IMR-90 (cell line): Measurements from ENCODE around the gene VGLL2. TPM values are rescaled to one million over a fixed set of nuclear protein-coding genes. Genes with fewer than 3 reads are reported as not detected.

ENCODE experiments used
- ATAC-seq: fragments of 200-7000 bp; cut with Tn5 transposase; 2 replicates; pipeline ENCODE4 v1.9.1; 2020; ENCODE audit warnings: low read depth, mild to moderate bottlenecking, moderate library complexity
- BruUV-seq: library from RNA; stranded (reverse); fragments of 400-500 nt; replicated peaks from 2 replicates; lab custom pipeline; 2021; lab: Mats Ljungman, UMichigan
- CTCF ChIA-PET: fragments of 300-600 bp; formaldehyde crosslinking; extraction: SDS; loops from one replicate; lab custom pipeline; 2021; ENCODE audit warnings: antibody characterized with exemption; lab: Yijun Ruan, JAX
- POLR2A ChIA-PET: fragments of 300-600 bp; sonication (Branson Sonifier 250); formaldehyde crosslinking; loops from one replicate; lab custom pipeline; 2022; ENCODE audit warnings: antibody characterized with exemption; ENCODE audit not compliant: unreplicated experiment; lab: Charles Lee
- DNase-seq: peaks from one replicate; pipeline ENCODE4 v3.0.0; 2013
- H2AFZ ChIP-seq: replicated peaks from 2 replicates; pipeline ENCODE3; 2013; ENCODE audit warnings: low read length, mild to moderate bottlenecking; ENCODE audit not compliant: poor library complexity
- H2AK5ac ChIP-seq: 2 replicates; pipeline ENCODE4 v1.6.1; 2013; ENCODE audit warnings: low read depth, low read length, inconsistent platforms
- H2AK9ac ChIP-seq: replicated peaks from 2 replicates; pipeline ENCODE3; 2013; ENCODE audit warnings: mild to moderate bottlenecking, low read depth, low read length, moderate library complexity; ENCODE audit not compliant: poor library complexity
- H2BK120ac ChIP-seq: 2 replicates; pipeline ENCODE4 v1.6.1; 2013; ENCODE audit warnings: low read depth, low read length, inconsistent platforms
- H2BK15ac ChIP-seq: 3 replicates; pipeline ENCODE4 v1.6.1; 2013; ENCODE audit warnings: low read depth, low read length, inconsistent platforms
- H2BK20ac ChIP-seq: 2 replicates; pipeline ENCODE4 v1.6.1; 2013; ENCODE audit warnings: low read depth, mild to moderate bottlenecking, inconsistent platforms, low read length, moderate library complexity
- H2BK5ac ChIP-seq: 2 replicates; pipeline ENCODE4 v1.6.1; 2013; ENCODE audit warnings: mild to moderate bottlenecking, low read depth, low read length, inconsistent platforms; ENCODE audit not compliant: poor library complexity, severe bottlenecking
- H3K14ac ChIP-seq: replicated peaks from 2 replicates; pipeline ENCODE4 v1.6.1; 2013; ENCODE audit warnings: low read depth, low read length, inconsistent platforms
- H3K18ac ChIP-seq: 2 replicates; pipeline ENCODE4 v1.6.1; 2013; ENCODE audit warnings: low read depth, low read length, control low read depth
- H3K23ac ChIP-seq: 2 replicates; pipeline ENCODE4 v1.6.1; 2013; ENCODE audit warnings: low read depth, low read length, inconsistent platforms
- H3K27ac ChIP-seq: 2 replicates; pipeline ENCODE4 v1.5.1; 2013; ENCODE audit warnings: mild to moderate bottlenecking, control low read depth, low read length; ENCODE audit not compliant: insufficient read depth
- H3K27me3 ChIP-seq: 2 replicates; pipeline ENCODE4 v1.6.1; 2013; ENCODE audit warnings: low read length; ENCODE audit not compliant: control insufficient read depth, insufficient read depth
- H3K36me3 ChIP-seq: 2 replicates; pipeline ENCODE4 v1.6.1; 2013; ENCODE audit warnings: low read length, mixed read lengths; ENCODE audit not compliant: control insufficient read depth, insufficient read depth
- H3K4ac ChIP-seq: 2 replicates; pipeline ENCODE4 v1.6.1; 2013; ENCODE audit warnings: low read depth, low read length, inconsistent platforms
- H3K4me1 ChIP-seq: 2 replicates; pipeline ENCODE4 v1.6.1; 2013; ENCODE audit warnings: low read length, mixed read lengths; ENCODE audit not compliant: control insufficient read depth, insufficient read depth
- H3K4me2 ChIP-seq: 2 replicates; pipeline ENCODE4 v1.6.1; 2013; ENCODE audit warnings: low read depth, mild to moderate bottlenecking, control low read depth, low read length, moderate library complexity
- H3K4me3 ChIP-seq: 2 replicates; pipeline ENCODE4 v1.5.1; 2013; ENCODE audit warnings: low read depth, mild to moderate bottlenecking, control low read depth, low read length, moderate library complexity; ENCODE audit not compliant: insufficient read depth
- H3K56ac ChIP-seq: 2 replicates; pipeline ENCODE4 v1.6.1; 2013; ENCODE audit warnings: low read length, inconsistent platforms; ENCODE audit not compliant: insufficient read depth; ENCODE audit errors: extremely low read depth
- H3K79me1 ChIP-seq, 2 experiments: 2 replicates each; pipeline ENCODE4 v1.6.1; 2013; ENCODE audit warnings: low read length in 2 of 2, inconsistent platforms in 1 of 2, low read depth in 1 of 2
- H3K9ac ChIP-seq: 2 replicates; pipeline ENCODE4 v1.6.1; 2013; ENCODE audit warnings: low read depth, low read length, control low read depth
- H3K9me1 ChIP-seq: 2 replicates; pipeline ENCODE4 v1.6.1; 2013; ENCODE audit warnings: low read length, inconsistent platforms; ENCODE audit not compliant: insufficient read depth
- H3K9me3 ChIP-seq: 2 replicates; pipeline ENCODE4 v1.6.1; 2013; ENCODE audit warnings: low read length; ENCODE audit not compliant: control insufficient read depth, insufficient read depth
- H4K20me1 ChIP-seq: 2 replicates; pipeline ENCODE4 v1.6.1; 2013; ENCODE audit warnings: low read length, inconsistent platforms; ENCODE audit not compliant: insufficient read depth
- H4K5ac ChIP-seq: 2 replicates; pipeline ENCODE4 v1.6.1; 2013; ENCODE audit warnings: mild to moderate bottlenecking, low read depth, low read length, control low read depth
- H4K8ac ChIP-seq, 2 experiments: 2 replicates each; pipeline ENCODE4 v1.6.1; 2013; ENCODE audit warnings: low read depth in 2 of 2, low read length in 2 of 2, control low read depth in 1 of 2, inconsistent platforms in 1 of 2
- H4K91ac ChIP-seq: 2 replicates; pipeline ENCODE4 v1.6.1; 2013; ENCODE audit warnings: low read depth, low read length, inconsistent platforms; ENCODE audit not compliant: insufficient read depth
- BHLHE40 ChIP-seq: fragments of 150-350 bp; IDR thresholded peaks from 2 replicates; pipeline ENCODE4 v1.6.1; 2016; ENCODE audit warnings: mild to moderate bottlenecking, low read depth, low read length
- CEBPB ChIP-seq: IDR thresholded peaks from 2 replicates; pipeline ENCODE4 v1.6.1; 2012; ENCODE audit warnings: low read depth, low read length, improper control_type of control experiment
- CHD1 ChIP-seq: IDR thresholded peaks from 2 replicates; pipeline ENCODE4 v1.6.1; 2012; ENCODE audit warnings: low read depth, low read length, improper control_type of control experiment
- CTCF ChIP-seq: conservative IDR thresholded peaks from 2 replicates; pipeline ENCODE4 v1.5.1; 2012; ENCODE audit warnings: mild to moderate bottlenecking, low read depth, low read length, improper control_type of control experiment
- FOS ChIP-seq: fragments of 150-350 bp; IDR thresholded peaks from 2 replicates; pipeline ENCODE4 v1.6.1; 2016; ENCODE audit warnings: low read depth, low read length
- MAFK ChIP-seq: IDR thresholded peaks from 2 replicates; pipeline ENCODE4 v1.6.1; 2012; ENCODE audit warnings: low read depth, low read length, improper control_type of control experiment
- MAZ ChIP-seq: IDR thresholded peaks from 2 replicates; pipeline ENCODE4 v1.6.1; 2012; ENCODE audit warnings: low read depth, mild to moderate bottlenecking, low read length, improper control_type of control experiment, moderate library complexity, borderline replicate concordance
- MXI1 ChIP-seq: IDR thresholded peaks from 2 replicates; pipeline ENCODE4 v1.6.1; 2012; ENCODE audit warnings: low read depth, mild to moderate bottlenecking, low read length, moderate library complexity, borderline replicate concordance
- NFE2L2 ChIP-seq: fragments of 150-350 bp; IDR thresholded peaks from 2 replicates; pipeline ENCODE4 v1.6.1; 2016; ENCODE audit warnings: low read depth, mild to moderate bottlenecking, low read length
- POLR2A ChIP-seq: IDR thresholded peaks from 2 replicates; pipeline ENCODE4 v1.6.1; 2012; ENCODE audit warnings: mild to moderate bottlenecking, low read depth, low read length
- RAD21 ChIP-seq: IDR thresholded peaks from 2 replicates; pipeline ENCODE4 v1.6.1; 2012; ENCODE audit warnings: low read length, improper control_type of control experiment
- RCOR1 ChIP-seq: IDR thresholded peaks from 2 replicates; pipeline ENCODE4 v1.6.1; 2012; ENCODE audit warnings: mild to moderate bottlenecking, low read length, improper control_type of control experiment; ENCODE audit not compliant: insufficient replicate concordance
- RFX5 ChIP-seq: IDR thresholded peaks from 2 replicates; pipeline ENCODE4 v1.8.0; 2012; ENCODE audit warnings: low read depth, mild to moderate bottlenecking, low read length, moderate library complexity
- SMC3 ChIP-seq: fragments of 150-350 bp; IDR thresholded peaks from 2 replicates; pipeline ENCODE4 v1.6.1; 2016; ENCODE audit warnings: low read depth, mild to moderate bottlenecking, antibody characterized with exemption, low read length, moderate library complexity
- WGBS, 2 experiments: methylation state at CpG; one replicate each; pipeline versions ENCODE4 v1.1.5 to v1.1.7; 2013; ENCODE audit warnings: missing lambda C conversion rate in 2 of 2; ENCODE audit not compliant: insufficient read length in 1 of 2; ENCODE audit errors: extremely low coverage in 2 of 2; 5-methylcytosine and 5-hydroxymethylcytosine counted together
- dilution Hi-C: fragments of 300-500 bp; cut with HindIII; formaldehyde crosslinking; loops from one replicate; pipeline ENCODE4 v1.14.3; 2018; ENCODE audit warnings: low sequenced_read_pairs; ENCODE audit not compliant: unreplicated experiment
- in situ Hi-C: fragments of 300-500 bp; cut with MboI; formaldehyde crosslinking; loops from 3 replicates; pipeline ENCODE4 v1.14.3; 2019; ENCODE audit warnings: low sequenced_read_pairs, inconsistent platforms, mixed read lengths
- intact Hi-C: fragments of 100-400 bp; cut with micrococcal nuclease; formaldehyde crosslinking; loops from 2 replicates; pipeline ENCODE4 v1.10.0; 2022
- polyA plus RNA-seq, 3 experiments: library from polyadenylated mRNA; depleted of rRNA; stranded (reverse); fragments of >200 nt; gene quantifications; 2 replicates each; pipeline ENCODE4 v1.2.3, GENCODE V29; 2012; ENCODE audit warnings: low replicate concordance in 1 of 3
- total RNA-seq: library from RNA; depleted of rRNA; stranded (reverse); fragments of >200 nt; gene quantifications from 2 replicates; pipeline ENCODE4 v1.2.3, GENCODE V29; 2012
- TF ChIP-seq, protein P1 (sequence below): fragments of 150-350 bp; IDR thresholded peaks from 2 replicates; pipeline ENCODE4 v1.6.1; 2017; ENCODE audit warnings: mild to moderate bottlenecking, antibody characterized with exemption, low read length, low read depth
- TF ChIP-seq, protein P2 (sequence below): fragments of 150-350 bp; IDR thresholded peaks from 2 replicates; pipeline ENCODE4 v1.6.1; 2016; ENCODE audit warnings: low read depth, mild to moderate bottlenecking, low read length, moderate library complexity, borderline replicate concordance

VGLL2 gene
- total and polyA plus RNA-seq, 2 of the 4 experiments (the other 2 are of a cell fraction) = not detected

DNA sequence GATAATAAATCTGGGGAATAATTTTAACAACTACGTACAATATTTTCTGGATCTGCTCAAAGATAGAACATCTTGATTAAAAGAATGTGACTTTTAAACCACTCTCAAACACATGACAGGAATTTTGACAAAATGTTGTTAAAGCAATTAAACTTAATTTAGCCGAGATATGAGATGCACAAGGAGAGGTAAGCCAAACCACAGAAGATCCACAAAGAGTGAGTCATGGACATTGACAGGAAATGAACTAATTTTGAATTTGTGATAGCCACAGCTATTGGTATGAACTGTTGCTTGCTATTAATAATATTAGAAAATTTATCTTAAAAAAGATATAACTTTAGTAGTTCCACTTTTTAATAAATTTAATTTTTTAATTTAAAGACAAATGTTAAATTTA is 27.8 kb upstream of the VGLL2 start:
- H3K14ac ChIP-seq = no peak overlapping the region
- no peak overlapping the region for H3K9ac ChIP-seq
- no peak overlapping the region for H2AK5ac ChIP-seq
- H2BK15ac ChIP-seq = no peak overlapping the region
- H2AFZ ChIP-seq = no peak overlapping the region
- H3K4me3 ChIP-seq = no peak overlapping the region
- CTCF ChIA-PET = interaction anchor here (0.6 kb wide), 1 partner anchor 16 kb away, joined by 6 read pairs; no protein-coding TSS in a partner anchor
- H3K79me1 ChIP-seq = no peaks in the 10 kb centered on the region
- no CpG with 5 or more reads among the region's 2 CpGs for WGBS, 2 experiments
- no peak overlapping the region for H3K4ac ChIP-seq
- no peak overlapping the region for H3K4me2 ChIP-seq
- H4K91ac ChIP-seq = no peak overlapping the region
- H3K27me3 ChIP-seq = no peaks in the 10 kb centered on the region
- no peak for DNase-seq
- H3K27ac ChIP-seq = no peak overlapping the region
- H3K9me1 ChIP-seq = no peaks in the 10 kb centered on the region
- no peaks in the 10 kb centered on the region for H3K9me3 ChIP-seq
- H4K8ac ChIP-seq = no peak overlapping the region
- ATAC-seq = no peak
- H4K20me1 ChIP-seq = no peaks in the 10 kb centered on the region
- H3K23ac ChIP-seq = no peak overlapping the region
- no peak overlapping the region for H3K56ac ChIP-seq
- BruUV-seq = no TSS peak
- H3K4me1 ChIP-seq = no peaks in the 10 kb centered on the region
- H2BK5ac ChIP-seq = no peak overlapping the region
- in situ Hi-C loops = no loop called here
- no peak overlapping the region for H4K5ac ChIP-seq
- H2BK120ac ChIP-seq = no peak overlapping the region
- intact Hi-C loops = no loop called here
- POLR2A ChIA-PET = no interaction called here
- H3K36me3 ChIP-seq = no peaks in the 10 kb centered on the region
- dilution Hi-C loops = no loop called here
- H2BK20ac ChIP-seq = no peak overlapping the region
- no peak overlapping the region for H2AK9ac ChIP-seq
- TF ChIP-seq CTCF (no peak), CEBPB (no peak), POLR2A (no peak), RFX5 (no peak), RAD21 (no peak), CHD1 (no peak), MAFK (no peak), SMC3 (no peak), MAZ (no peak), RCOR1 (no peak), NFE2L2 (no peak), BHLHE40 (no peak), FOS (no peak), MXI1 (no peak)
- TF ChIP-seq, protein P1, sequence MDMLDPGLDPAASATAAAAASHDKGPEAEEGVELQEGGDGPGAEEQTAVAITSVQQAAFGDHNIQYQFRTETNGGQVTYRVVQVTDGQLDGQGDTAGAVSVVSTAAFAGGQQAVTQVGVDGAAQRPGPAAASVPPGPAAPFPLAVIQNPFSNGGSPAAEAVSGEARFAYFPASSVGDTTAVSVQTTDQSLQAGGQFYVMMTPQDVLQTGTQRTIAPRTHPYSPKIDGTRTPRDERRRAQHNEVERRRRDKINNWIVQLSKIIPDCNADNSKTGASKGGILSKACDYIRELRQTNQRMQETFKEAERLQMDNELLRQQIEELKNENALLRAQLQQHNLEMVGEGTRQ = no peak
- TF ChIP-seq, protein P2, sequence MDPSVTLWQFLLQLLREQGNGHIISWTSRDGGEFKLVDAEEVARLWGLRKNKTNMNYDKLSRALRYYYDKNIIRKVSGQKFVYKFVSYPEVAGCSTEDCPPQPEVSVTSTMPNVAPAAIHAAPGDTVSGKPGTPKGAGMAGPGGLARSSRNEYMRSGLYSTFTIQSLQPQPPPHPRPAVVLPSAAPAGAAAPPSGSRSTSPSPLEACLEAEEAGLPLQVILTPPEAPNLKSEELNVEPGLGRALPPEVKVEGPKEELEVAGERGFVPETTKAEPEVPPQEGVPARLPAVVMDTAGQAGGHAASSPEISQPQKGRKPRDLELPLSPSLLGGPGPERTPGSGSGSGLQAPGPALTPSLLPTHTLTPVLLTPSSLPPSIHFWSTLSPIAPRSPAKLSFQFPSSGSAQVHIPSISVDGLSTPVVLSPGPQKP = no peak
- no peak overlapping the region for H3K18ac ChIP-seq
